GM10248 (cell line): Measurements from ENCODE around the gene CHRNA4.

Source experiments
- CTCF ChIA-PET: fragments of 300-600 bp; sonication (Branson Sonifier 250); formaldehyde crosslinking; extraction: SDS; loops from one replicate; lab custom pipeline; 2021; ENCODE audit warnings: antibody characterized with exemption; lab: Yijun Ruan, JAX
- POLR2A ChIA-PET: fragments of 350-650 bp; sonication (Branson Sonifier 250); formaldehyde crosslinking; extraction: SDS; loops from one replicate; lab custom pipeline; 2020; ENCODE audit warnings: antibody characterized with exemption; lab: Yijun Ruan, JAX
- DNase-seq: peaks from one replicate; pipeline ENCODE4 v3.0.0; 2012; ENCODE audit errors: extremely low spot score
- CTCF ChIP-seq: IDR thresholded peaks from 2 replicates; pipeline ENCODE4 v1.5.1; 2012; ENCODE audit warnings: mild to moderate bottlenecking, low read depth; ENCODE audit errors: extremely low read depth, missing control alignments, control extremely low read depth

CHRNA4 gene

GRCh38 chr20:63295422-63295821, 65.7 kb downstream of the CHRNA4 start:
- ChIA-PET CTCF (interaction anchor here (1.3 to 1.6 kb wide), 3 partner anchors 9 to 86 kb away, joined by 3 to 9 read pairs (median 4); no protein-coding TSS in a partner anchor), POLR2A (no interaction called here)
- DNase-seq, result no peak
- TF ChIP-seq CTCF, result no peak

DNA sequence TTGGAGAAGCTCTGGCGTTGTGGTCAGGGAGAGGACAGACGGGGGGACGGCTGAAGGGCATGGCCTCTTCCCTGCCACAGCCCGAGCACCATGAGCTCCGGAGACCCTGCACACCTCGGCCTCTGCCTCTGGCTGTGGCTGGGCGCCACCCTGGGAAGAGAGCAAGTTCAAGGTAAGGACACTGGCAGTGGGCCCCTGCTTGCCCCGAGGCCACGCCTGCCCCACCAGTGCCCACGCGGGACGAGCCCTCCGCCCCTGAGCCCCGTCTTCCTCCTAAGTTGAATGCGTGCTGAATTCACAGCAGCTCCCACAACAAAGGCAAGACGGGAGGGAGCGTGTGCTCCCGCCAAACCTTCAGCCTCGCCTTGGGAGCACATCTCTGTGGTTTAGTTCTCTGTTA, 66.1 kb downstream of the CHRNA4 start:
- TF ChIP-seq CTCF, result no peak
- no peak for DNase-seq
- ChIA-PET POLR2A (no interaction called here), CTCF (interaction anchor here (1.3 to 1.6 kb wide), 3 partner anchors 8 to 86 kb away, joined by 3 to 9 read pairs (median 4); no protein-coding TSS in a partner anchor)

- POLR2A ChIA-PET, result no interaction called here
- TF ChIP-seq CTCF, result no peak
- CTCF ChIA-PET, result interaction anchor here (1.3 to 1.6 kb wide), 3 partner anchors 8 to 87 kb away, joined by 3 to 9 read pairs (median 4); no protein-coding TSS in a partner anchor
- DNase-seq, result no peak
These were observed 66.6 kb downstream of the CHRNA4 start for GRCh38 chr20:63294536-63294900.

DNA sequence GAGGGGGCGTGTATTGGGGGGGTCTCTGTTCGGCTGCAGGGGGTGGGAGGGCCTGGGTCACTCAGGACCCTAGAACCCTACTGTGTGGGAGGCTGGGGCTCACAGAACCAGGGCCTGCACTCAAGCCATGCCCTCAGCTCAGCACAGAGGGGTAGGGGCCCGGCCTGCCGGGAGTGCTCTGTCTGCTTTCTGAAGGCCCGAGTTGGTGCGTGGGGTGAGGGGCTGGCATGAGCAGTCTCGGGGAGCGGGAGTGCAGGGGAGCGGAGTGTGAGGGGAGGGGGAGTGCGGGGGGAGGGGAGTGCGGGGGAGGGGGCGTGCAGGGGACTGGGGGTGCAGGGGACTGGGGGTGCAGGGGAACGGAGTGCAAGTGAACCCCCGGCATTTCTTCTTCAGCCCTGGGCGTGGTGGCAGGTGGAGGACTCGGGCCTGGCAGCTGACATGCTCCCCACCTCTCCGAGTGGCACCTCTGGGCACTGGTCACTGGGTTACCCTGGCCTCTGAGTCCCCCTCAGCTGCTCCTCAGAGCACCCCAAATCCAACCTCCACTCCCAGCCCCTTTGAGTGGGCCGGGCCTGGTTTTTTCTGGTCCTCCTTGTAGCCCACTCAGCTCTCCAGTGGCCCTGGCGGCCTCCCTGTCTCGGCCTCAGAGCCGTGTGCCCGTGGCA, 67.1 kb downstream of the CHRNA4 start:
- POLR2A ChIA-PET, result interaction anchor here (0.6 kb wide), 1 partner anchor 668 kb away, joined by 3 read pairs; no protein-coding TSS in a partner anchor
- TF ChIP-seq CTCF, result no peak
- CTCF ChIA-PET, result interaction anchor here (1.6 kb wide), 1 partner anchor 15 kb away, joined by 9 read pairs; no protein-coding TSS in a partner anchor
- DNase-seq, result no peak

DNA sequence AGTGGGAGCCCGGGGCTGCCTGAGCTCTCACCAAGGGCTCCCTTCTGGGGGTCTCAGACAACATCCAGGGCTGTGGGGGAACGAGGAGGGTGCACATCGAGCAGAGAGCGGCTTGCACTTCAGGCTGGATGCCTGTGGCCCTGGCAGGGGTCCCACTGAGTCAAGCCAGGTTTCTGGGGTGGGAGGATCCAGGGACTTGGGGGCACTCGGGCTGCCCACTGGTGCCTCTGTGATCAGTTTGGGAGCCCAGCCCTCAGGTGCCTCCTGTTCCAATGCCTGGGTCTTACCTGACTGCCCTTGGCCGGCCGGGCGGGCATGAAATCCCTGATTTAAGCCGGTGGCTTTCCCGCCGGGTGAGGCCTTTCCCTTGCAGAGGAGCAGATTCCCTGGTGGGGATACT, 67.7 kb downstream of the CHRNA4 start:
- no peak for DNase-seq
- ChIA-PET CTCF (no interaction called here), POLR2A (interaction anchor here (0.6 kb wide), 1 partner anchor 668 kb away, joined by 3 read pairs; no protein-coding TSS in a partner anchor)

More for the DNA sequence above, 67.7 kb downstream of the CHRNA4 start:
- no peak for TF ChIP-seq CTCF
